NOMO-1 treated with dmso at 0.1 percent for 144 hours (cell line): ENCODE data around the gene CYP27B1.
A peak's percentile ranks its signal among the peaks of the same experiment; 100 is the strongest.
"Not testable (repeated sequence)": the region's sequence is repeated elsewhere in the genome, so short reads cannot be mapped to it uniquely, and the experiment has no call there.

Experiments used
- DNase-seq: peaks from one replicate; lab custom pipeline; 2025; ENCODE audit not compliant: unreplicated experiment; lab: John Stamatoyannopoulos, UW

Gene CYP27B1

DNA sequence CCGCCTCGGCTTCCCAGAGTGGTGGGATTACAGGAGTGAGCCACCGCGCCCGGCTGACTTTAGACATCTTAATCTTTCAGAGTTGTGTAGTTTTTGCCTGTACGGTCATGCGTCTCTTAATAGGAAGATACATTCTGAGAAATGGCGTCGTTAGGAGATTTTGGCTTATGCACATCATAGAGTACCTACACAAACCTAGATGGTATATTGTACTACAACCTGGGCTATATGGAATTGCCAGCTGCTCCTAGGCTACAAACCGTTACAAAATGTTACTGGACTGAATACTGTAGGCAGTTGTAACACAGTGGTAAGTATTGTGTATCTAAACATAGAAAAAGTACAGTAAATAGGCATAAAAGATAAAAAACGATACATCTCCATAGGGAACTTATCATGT, 17.0 kb upstream of the CYP27B1 start:
- DNase-seq, result no peak

DNA sequence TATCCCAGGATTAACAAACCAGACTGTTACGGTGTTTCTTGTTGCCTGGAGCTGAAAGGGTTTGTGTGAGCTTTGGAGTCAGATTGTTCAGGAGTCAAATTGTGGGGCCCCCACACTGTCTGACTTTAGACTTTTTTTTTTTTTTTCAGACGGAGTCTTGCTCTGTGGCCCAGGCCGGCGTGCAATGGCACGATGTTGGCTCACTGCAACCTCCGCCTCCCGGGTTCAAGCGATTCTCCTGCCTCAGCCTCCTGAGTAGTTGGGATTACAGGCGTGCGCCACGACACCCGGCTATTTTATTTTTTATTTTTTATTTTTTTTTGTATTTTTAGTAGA, 16.6 kb upstream of the CYP27B1 start:
- no peak for DNase-seq

DNA sequence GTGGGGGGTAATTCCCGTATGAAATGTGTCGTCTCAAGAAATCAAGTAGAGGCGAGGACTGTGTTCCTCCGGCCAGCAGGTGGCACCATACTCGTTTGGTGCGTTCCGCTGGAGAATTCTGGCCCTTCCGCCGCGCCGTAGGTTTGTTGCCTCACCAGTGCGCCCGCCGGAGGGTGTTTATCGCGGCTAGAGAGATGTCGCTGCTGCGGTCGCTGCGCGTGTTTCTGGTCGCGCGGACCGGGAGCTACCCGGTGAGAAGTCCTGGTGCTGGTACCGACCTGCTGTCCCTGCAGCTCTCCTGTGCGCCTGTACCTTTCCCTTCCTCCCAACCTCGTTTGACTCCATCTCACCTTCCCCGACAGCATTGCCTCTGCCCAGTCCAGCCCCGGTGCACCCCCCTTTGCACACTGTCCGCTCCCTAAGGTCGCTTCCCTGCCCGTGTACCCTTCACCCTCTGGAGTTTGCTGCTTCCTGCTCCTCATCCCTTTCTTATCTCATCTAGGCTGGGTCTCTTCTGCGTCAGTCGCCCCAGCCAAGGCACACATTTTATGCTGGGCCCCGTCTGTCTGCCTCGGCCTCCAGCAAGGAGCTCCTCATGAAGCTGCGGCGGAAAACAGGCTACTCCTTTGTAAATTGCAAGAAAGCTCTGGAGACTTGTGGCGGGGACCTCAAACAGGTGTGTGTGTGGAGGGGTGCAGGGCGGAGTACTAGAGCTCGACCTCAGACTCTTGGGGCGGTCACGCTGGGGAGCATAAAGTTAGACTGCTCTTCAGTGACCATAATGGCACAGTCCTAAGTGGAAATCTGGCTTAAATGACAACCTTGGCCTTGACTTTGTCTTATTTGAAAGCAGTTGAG, 16.0 kb upstream of the CYP27B1 start, which contains the start of gene TSFM:
TSFM (plus strand) TSS at position 180 of the 858 bp plus-strand sequence; CDS start at position 195, 15 bp downstream.
- peak; percentile 87 for DNase-seq

DNA sequence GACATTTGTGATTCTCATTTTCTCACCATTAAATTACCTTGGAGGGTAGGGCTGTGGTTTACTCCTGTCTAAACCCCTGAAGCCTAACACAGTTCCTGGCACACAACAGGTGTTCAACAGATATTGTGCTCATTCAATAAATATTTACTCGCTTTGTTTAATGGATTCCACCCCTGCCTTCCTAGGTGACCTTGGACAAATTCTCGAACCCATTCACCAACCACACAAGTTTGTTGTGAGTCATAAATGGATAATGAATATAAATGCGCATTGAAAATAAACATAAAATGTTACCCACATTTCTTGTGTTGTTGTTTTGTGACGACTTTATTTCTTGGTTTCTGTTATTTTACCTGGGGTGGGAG, 15.3 kb upstream of the CYP27B1 start:
- no peak for DNase-seq

DNA sequence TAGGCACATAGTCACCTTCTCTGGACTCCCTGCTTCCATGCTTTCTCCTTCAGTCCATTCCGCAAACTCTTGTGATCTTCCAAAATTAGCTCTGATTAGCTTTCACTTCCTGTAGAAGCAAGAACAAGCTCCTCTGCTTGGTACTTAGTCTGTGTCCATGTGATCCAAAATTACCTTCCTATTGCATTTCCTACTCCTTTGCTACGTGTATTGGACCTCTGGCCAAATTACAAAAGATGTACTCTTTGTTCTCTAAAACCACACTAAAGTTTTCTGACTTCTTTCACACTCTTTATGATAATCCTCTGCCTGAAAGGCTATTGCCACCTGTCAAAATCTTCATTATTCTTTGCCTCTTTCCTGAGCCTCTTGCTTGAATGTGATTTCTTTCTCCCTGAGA, 14.9 kb upstream of the CYP27B1 start:
- DNase-seq, result no peak

DNA sequence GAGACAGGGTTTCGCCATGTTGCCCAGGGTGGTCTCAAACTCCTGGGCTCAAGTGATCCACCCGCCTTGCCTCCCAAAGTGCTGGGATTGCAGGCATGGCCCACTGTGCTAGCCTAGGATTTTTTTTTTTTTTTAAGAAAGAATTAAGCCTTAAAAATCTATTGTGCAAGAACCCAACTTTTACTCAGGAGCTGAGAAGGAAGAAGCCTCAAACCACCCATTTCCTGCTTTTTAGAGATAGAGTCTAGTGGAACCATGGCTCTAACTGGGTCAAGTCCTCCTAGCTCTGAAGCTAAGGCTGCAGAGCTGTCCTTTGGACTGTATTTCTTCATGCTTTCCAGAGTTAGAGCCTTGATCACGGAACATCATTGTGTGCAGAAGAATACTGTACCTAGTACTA, 14.4 kb upstream of the CYP27B1 start:
- DNase-seq, result peak; percentile 33

DNA sequence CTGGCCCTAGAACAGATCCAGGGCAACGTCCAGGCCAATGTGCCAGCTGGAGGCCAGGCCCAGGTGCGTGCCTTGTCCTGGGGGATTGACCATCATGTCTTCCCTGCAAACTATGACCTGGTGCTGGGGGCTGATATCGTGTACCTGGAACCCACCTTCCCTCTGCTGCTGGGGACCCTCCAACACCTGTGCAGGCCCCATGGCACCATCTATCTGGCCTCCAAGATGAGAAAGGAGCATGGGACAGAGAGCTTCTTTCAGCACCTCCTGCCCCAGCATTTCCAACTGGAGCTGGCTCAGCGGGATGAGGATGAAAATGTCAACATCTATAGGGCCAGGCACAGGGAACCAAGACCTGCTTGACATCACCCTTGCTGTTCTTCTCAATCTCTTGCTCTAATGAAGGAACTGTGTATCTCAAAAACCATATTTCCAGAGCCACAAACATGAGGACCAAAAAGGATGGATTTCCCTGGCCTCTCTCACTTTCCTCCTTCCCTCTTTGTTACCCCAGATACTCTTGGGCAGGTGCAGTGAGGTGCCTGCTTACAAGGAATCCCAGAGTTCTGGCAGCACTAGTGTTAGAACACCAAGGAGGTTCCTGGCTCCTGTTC, 13.5 kb upstream of the CYP27B1 start:
- DNase-seq, result no peak

DNA sequence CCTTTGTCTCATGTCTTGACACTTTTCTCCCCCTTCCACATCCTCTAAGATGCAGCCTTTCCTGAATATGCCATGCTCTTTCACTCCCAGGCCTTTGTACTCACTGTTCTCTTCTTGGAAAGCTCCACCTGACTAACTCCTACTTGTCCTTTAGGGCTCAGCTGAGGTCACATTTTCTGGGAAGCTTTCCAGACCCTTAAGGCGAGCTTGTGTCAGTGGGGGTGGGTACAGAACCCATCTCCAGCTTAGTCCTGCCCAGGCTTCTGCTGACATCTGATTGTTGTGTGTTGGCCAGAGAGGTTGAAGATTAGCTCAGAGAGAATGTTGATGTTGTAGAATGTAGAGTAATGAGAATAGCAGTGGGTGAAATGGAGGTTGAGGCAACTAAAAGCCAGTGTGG, 12.9 kb upstream of the CYP27B1 start:
- no peak for DNase-seq

DNA sequence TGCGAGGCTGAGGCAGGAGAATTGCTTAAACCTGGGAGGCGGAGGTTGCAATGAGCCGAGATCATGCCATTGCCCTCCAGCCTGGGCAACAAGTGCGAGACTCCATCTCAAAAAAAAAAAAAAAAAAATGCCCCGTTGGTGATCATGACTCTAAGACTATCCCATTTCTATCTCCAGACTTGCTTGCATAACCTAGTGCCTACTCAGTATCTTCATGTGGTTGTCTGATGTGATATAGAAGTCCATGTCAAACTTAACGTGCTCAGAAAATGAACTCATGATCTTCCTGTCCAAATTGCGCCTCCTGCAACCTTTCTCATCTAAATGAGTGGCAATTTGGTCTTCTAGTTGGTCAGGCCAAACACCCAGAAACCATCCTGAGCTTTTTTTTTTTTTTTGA, 11.0 kb upstream of the CYP27B1 start:
- DNase-seq, result no peak

DNA sequence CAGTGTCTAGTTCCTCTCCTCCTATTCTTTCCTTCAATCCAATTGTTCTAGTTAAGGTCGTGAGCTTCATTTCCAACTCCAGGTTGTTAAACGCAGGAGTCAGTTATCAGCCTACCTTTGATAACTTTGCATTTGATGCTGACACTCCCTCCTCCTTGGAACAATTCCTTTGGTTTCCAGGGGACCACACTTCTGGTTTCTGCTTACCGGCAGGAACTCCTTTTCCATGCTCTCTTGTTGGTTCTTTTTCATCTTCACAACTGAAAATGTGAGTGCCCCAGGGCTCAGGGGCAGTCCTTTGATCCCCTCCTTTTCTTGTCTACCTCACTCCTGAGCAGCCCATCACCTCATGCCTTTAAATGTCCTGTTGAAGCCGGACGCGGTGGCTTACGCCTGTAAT, 10.5 kb upstream of the CYP27B1 start:
- DNase-seq, result no peak

DNA sequence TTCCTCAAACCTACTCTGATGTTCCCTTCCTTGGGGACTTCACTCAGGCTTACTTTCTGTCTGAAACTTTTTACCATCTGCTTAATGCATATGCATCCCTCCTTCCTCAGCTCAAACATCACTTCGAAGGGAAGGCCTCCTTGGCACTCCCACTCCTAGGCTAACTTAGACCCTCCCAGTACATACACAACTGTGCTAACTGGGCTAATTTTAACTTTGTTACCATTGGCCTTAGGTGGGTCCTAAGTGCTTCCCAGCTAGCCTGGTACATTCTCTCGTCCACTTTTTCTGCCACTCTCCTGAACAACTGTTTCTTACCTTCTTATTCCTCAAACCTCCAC, 9.3 kb upstream of the CYP27B1 start:
- DNase-seq, result no peak

DNA sequence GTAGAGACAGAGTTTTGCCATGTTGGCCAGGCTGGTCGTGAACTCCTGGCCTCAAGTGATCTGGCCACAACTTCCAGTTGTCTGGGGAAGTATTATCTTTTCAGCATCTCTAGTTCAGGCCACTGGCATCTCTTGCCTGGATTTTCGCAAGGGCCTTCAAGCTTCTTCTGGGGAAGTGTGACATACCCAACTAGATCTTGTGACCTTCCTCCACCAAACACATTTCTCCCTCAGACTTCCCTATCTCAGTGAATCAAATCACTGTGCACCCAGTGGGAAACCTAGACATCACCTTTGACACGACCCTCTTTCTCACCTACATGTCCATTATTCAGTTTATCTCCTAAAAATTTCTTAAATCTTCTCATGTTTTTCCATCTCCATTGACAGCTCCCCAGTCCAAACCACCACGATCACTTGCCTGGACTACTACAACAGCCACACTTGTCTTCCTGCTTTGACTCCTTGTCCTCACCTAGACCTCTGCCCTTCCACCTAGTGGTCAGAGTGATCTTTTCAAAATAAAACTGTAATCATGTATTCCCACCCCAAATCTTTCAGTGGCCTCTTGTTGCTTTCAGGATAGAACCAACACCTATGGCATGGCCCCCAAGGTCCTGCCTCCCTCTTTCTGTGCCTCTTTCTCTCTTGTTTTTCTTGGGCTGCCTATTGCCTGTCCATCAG, 8.8 kb upstream of the CYP27B1 start:
- DNase-seq, result no peak

DNA sequence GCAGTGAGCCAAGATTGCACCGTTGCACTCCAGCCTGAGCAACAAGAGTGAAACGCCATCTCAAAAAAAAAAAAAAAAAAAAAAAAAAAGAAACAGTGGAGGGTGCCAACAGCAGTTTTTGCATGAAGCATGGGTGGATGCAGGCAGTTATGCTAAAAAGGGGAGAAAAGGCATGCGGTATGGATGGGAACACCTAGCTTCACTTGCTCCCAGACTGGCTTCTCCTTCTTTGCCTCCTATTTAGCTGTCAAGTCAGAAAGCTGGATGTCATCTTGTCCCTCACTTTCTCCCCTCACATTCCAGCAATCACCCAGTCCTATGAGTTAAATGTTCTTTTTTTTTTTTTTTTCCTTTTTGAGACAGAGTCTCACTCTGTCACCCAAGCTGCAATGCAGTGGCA, 8.2 kb upstream of the CYP27B1 start:
- no peak for DNase-seq

DNA sequence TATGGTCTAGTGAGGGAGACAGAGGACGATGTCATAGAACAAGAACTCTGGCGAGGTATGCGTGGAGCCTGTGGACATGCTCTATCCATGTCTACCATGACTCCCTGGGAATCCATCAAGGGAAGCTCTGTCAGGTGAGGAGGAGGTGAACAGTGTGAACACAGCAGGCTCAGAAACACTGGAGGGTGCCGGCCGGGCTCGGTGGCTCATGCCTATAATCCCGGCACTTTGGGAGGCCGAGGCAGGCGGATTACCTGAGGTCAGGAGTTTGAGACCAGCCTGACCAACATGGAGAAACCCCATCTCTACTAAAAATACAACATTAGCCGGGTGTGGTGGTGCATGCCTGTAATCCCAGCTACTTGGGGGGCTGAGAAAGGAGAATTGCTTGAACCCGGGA, 7.8 kb upstream of the CYP27B1 start:
- DNase-seq, result not testable (repeated sequence)

DNA sequence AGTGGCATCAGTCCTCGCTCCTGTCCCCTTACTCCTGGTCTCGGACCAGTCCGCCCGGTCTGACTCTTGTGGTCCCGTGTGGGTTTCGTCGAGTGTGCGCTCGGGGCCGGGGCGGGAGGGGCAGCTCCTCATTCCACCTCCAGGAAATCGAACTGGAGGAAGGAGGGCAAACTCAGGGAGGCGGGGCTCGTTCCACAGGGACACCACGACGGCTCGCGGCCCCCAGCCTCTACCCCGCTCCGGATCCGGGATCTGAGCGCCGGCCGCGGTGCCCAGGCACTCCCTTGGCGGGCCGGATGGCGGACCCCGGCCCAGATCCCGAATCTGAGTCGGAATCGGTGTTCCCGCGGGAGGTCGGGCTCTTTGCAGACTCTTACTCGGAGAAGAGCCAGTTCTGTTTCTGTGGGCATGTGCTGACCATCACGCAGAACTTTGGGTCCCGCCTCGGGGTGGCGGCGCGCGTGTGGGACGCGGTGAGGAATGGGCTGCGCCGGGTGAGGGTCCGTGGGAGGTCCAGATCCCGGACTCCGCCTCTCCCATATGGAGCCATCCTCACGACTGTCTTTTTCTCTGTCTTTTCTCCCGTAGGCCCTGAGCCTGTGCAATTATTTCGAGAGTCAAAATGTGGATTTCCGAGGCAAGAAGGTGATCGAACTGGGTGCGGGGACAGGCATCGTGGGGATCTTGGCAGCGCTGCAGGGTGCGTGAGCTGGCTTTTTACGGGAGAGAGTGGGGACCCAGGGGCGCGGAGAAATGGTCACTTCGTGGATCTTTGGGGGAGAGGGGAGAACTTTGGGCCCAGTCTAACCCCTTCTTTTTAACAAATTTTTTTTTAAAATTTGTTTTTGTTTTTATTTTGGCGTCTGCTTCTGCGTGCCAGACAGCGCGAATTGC, 5.8 kb upstream of the CYP27B1 start, which contains the start of gene EEF1AKMT3:
EEF1AKMT3 (plus strand) TSS at position 186 of the 894 bp plus-strand sequence; CDS start at position 297, 111 bp downstream.
- no peak for DNase-seq

DNA sequence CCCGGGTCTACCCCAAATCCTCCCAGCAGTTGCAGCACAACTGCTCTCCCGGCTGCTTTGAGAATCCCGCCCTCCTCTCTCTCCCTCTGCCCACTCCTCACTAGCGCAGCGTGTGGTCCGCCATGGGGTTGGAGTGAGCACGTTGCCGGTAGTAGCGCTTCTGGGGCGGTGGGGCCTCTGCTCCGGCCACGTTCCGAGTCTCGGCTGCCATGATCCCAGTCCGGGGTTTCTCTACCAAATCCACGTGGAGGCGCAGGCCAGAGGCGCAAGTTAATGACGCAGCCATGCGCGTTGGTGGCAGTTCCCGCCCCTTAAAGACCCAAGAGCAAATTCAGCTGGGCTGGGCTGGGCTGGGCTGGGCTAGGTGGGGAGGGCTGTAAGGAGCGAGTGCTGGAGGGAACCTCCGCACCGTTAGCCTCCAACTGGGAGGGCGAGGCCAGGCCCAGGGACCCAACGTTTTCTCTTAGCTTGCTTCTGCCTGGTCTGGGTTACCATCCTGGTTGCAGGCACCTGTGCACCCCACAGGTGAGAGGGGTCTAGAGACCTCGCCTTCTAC, 5.1 kb upstream of the CYP27B1 start, which contains the start of gene METTL1:
METTL1 (minus strand) TSS at position 233 of the 556 bp plus-strand sequence; CDS start at position 211, 22 bp downstream.
- DNase-seq, result peak; percentile 97

DNA sequence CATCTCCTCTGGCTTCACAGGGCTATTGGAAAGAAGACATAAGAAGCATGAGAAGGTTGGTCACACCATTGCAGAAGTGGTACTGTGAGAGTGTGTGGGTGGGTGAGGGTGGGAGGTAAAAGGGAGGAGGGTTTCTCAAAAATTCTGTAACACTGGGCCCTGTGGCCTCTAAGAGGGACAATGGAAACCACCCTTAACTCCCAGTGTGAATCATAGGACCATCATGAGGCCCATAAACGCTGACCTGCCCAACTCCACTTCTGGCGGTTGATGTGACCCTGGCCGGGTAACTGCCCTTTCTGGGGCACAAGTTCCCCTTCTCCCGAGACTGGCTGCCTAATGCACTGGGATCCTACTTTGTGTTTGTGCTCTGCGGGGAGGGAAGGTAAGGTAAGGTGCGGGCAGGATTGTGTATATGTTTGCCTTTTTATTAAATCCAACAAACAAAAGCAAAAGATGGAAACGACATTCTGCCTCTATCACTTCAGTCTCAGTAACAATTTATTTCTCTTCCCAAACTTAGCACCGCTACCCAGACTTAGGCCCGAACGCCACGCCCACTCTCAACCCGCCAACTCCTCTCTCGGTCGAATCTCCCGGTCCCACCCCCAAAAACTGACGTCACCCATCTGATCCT, 4.5 kb upstream of the CYP27B1 start:
- peak; percentile 95 for DNase-seq

DNA sequence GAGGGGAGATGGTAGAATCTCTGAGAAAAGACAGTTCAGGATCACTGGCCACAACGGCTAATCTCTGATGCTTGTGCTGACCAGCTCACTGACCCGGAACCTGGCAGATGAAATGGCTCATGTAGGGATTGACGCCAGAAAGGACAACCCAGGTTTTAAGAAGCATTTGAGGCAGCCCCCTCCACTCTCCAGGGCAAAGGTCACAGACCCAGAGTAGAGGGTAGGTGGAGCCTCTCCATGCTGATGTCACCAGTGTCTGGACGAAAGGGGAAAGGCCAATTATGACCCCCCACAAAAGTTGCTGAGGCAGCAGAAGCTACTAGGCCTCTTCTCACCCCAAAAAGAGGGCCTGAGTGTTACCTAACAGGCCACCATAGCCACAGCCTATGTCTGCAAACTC, 3.9 kb upstream of the CYP27B1 start:
- no peak for DNase-seq

DNA sequence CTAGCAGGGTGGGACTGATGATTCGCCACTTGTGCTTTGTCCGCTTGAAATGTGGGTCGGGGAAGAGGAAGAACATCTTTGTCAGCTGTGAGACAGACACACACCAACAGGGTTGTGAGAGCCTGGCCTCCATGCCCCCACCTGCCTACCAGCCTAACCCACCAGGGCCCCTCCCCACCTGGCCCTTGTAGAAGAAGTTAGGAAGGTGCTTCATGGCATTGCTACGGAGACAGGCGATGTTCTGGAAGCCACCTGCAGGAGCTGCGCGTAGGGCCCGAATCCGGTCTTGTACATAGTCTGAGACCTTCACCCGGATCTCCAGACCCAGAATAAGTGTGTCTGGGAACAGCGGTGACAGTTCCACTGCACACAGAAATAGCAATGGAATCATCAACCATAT, 2.7 kb upstream of the CYP27B1 start:
- DNase-seq, result no peak

DNA sequence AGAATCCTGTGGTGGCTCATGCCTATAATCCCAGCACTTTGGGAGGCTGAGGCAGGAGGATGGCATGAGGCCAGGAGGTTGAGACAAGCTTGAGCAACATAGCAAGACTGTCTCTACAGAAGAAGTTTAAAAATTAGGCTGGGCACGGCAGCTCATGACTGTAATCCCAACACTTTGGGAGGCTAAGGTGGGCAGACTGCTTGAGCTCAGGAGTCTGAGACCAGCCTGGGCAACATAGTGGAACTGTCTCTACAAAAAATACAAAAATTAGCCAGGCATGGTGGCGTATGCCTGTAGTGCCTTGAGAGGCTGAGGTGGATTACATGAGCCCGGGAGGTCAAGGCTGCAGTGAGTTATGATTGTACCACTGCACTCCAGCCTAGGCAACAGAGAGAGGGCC, 998 bp upstream of the CYP27B1 start:
- DNase-seq, result no peak
